ENCODE data around the gene PEF1.

GRCh38 chr1:31668303-31668883 lies 23.7 kb upstream of the PEF1 start:
- TF ChIP-seq CTCF (IDR thresholded peaks at IDR 0.05; ENCODE audit: insufficient read depth, low read depth, low read length) (no peak), EZH2 (IDR thresholded peaks at IDR 0.05; ENCODE audit: insufficient read depth, low read length) (no peak)
